Mucosa of gallbladder (tissue), 1 donor: ENCODE results near the gene TRIM31. TPM values are rescaled to one million over a fixed set of nuclear protein-coding genes. Genes with fewer than 3 reads are reported as not detected.

Experiments
- total RNA-seq: library from RNA; stranded (reverse); gene quantifications from one replicate; pipeline ENCODE4 v1.2.1, GENCODE V29; 2021
- donor health status: DM: no; HTN: no; CAD: no.

The TRIM31 gene
- total RNA-seq, 1 donor from 2014 or later = 3.1 TPM

Other genes with a start within 250 kb of the TRIM31 start
- 1,097 TPM for gene HLA-A, start 170.6 kb downstream of the TRIM31 start, total RNA-seq
- 19.5 TPM for gene POLR1H, start 51.8 kb downstream of the TRIM31 start, total RNA-seq
- 76.9 TPM for gene PPP1R11, start 45.9 kb downstream of the TRIM31 start, total RNA-seq
- gene RNF39, start 37.3 kb downstream of the TRIM31 start, total RNA-seq = 2.5 TPM
- gene TRIM40, start 23.1 kb upstream of the TRIM31 start, total RNA-seq = not detected
- gene TRIM10, start 48.1 kb upstream of the TRIM31 start, total RNA-seq = 5.4 TPM
- gene TRIM15, start 50.5 kb upstream of the TRIM31 start, total RNA-seq = 19.6 TPM
- 72.4 TPM for gene TRIM26, start 100.3 kb upstream of the TRIM31 start, total RNA-seq
- gene TRIM39, start 213.8 kb upstream of the TRIM31 start, total RNA-seq = 14.0 TPM
- gene RPP21, start 232.1 kb upstream of the TRIM31 start, total RNA-seq = 42.6 TPM